Activated CD8-positive, alpha-beta memory T cell treated with anti-CD3 and anti-CD28 coated beads, Interleukin-2, amount 50 U/mL, for 1 hour (primary cell): ENCODE data around the gene EXOC7.

Experiments used
- DNase-seq: peaks from one replicate; pipeline ENCODE4 v3.0.0-alpha.2; 2020; ENCODE audit errors: extremely low read depth

Gene EXOC7

DNA sequence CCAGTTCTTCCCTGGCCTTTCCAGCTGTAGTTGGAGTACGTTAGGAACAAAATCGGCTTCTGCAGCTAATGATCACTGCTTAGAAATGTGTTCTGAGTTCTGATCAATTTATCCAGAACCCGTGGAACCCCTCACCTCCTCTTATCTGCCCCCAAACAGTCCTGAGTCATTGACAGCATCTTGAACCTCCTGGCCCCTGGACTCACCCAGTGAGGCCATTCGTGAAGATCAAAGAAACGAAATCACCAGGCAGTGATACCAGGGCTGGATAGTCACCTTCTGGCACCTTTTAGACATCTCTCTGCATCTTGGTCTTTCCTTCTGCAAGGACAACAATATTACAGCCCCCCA is 17.0 kb upstream of the EXOC7 start:
- DNase-seq, result no peak

DNA sequence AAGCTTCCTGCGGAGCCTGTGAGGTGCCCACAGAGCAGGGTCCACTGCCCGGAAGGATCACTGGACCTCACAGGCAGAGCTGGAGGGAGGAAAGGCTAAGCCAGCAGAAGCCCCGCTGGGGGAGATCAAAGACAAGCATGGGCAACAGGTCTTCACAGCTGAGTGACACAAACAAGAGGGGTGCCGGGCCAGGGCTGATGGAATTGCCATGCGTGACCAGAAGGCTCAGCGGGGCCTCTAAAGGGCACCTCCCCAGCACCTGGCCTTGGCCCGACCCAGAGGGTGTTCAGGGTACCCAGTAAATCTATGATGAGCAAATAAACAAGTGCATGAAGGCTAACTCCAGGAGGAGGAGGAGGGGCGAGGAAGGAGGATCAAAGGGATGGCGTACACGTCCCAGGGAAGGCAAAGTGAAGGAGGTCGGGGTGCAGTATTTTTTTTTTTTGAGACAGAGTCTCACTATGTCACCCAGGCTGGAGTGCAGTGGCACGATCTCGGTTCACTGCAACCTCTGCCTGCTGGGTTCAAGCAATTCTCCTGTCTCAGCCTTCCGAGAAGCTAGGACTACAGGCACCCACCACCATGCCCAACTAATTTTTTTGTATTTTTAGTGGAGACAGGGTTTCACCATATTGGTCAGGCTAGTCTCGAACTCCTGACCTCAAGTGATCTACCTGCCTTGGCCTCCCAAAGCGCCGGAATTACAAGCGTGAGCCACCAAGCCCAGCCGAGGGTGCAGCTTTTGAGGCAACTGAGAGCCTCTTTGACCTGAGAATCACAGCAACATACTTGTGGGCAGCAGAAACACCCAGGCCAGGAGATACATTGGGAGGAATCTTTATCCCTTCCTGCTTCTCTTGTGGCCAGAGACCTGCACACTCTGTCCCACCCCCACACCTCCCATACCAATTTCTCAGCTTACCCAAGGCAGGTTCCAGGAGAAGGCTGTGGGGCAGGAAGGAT is 16.1 kb upstream of the EXOC7 start:
- no peak for DNase-seq

DNA sequence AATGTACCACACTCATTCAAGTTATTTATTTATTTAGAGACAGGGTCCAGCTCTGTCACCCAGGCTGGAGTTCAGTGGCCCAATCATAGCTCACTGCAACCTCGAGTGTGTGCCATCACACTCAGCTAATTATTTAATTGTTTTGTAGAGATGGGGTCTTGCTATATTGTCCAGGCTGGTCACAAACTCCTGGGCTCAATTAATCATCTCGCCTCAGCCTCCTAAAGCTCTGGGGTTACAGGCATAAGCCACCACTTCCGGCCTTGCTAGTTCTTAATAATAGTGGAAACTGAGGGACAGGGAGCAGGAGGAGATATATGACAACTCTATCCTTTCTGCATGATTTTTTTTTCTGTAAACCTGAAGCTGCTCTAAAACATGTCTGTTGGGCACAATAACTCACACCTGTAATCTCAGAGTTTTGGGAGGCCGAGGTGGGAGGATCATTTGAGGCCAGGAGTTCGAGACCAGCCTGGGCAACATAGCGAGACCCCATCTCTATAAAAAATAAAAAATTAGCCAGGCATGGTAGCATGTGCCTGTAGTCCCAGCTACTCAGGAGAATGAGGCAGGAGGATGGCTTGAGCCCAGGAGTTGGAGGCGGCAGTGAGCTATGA is 11.7 kb upstream of the EXOC7 start:
- DNase-seq, result no peak

DNA sequence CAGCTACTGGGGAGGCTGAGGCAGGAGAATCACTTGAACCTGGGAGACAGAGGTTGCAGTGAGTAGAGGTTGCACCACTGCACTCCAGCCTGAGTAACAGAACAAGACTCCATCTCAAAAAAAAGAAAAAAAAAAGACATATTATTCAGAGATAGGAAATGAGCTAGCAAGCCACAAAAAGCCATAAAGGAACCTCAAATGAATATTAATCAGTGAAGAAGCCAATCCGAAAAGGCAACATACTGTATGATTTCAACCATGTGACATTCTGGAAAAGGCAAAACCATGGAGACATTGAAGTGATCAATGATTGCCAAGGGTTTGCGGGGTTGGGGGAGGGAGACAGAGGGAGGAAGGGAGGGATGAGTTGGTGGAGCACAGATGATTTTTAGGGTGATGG is 8.4 kb upstream of the EXOC7 start:
- DNase-seq, result no peak

DNA sequence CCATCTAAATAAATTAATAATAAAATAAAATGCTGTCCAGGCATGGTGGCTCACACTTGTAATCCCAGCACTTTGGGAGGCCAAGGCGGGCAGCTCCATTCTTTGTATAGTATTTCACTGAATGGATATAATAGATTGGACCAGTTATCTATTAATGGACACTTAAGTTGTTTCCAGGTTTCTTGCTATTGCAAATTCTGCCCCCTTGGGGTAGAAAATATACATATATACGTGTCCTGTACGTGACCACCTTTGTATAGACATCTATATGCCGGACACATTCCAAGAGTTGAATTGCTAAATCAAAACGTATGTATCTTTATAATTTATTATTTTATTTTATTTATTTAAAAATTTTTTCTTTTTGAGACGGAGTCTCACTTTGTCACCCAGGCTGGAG is 3.9 kb upstream of the EXOC7 start:
- DNase-seq, result no peak

DNA sequence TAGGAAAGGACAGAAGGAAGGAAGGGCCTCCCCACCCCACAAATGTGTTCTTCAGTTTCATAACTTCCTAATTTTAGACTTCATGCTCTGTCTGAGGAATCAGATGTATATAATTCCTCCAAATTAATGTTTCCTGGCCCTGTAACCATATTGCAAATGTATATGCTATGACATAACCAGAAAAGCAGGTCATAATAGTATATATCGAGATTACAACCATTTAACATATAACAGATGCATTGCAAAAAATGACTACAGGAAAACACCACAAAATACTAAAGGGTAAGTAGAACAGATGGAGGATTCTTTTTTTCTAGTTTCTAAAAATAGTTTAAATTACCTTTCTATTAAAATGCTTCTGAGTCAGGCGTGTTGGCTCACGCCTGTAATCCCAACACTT is 3.1 kb upstream of the EXOC7 start:
- no peak for DNase-seq

DNA sequence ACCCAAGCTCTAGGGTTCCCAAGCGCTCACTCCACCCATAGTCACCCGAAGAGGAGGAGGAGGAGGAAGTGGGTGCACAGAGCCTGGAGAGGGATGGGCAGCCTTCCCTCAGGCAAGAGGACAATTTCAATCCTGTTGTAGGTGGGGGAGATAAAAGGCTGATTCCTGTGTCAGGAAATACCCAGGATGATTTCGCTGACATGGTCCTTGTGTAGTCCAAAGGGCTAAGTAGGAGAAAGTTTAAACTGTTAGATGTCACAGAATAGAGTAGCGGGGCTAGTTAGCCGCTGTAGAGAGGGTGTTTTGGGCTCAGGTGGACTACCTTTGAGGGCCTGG is 1.3 kb upstream of the EXOC7 start:
- DNase-seq, result no peak

DNA sequence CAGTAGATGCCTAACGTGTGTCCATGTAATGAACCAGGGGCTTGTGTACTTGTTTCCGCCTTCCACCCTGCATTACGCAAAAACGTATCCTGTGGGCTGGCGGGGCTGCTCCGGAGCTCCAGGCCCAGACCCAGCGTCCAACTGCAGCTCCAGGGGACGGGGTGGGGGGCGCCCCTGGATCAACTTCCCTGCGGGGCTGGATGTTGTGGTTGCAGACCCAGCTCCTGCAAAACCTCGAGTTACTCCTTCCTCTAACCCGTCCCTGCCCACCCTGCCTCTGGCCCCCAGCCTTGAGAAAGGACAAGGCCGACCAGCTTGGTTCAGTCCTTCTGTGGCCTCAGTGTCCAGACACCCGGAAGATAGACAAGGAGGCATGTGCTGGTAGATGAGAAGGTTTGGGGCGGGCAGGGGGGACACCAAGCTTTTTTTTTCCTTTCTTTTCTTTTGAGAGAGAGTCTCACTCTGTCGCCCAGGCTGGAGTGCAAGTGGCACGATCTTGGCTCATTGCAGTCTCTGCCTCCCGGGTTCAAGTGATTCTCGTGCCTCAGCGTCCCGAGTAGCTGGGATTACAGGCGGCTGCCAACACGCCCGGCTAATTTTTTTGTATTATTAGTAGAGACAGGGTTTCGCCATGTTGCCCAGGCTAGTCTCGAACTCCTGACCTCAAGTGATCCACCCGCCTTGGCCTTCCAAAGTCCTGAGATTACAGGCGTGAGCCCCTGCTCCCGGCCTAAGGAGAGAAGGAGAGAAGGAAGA is 731 bp upstream of the EXOC7 start:
- DNase-seq, result no peak

DNA sequence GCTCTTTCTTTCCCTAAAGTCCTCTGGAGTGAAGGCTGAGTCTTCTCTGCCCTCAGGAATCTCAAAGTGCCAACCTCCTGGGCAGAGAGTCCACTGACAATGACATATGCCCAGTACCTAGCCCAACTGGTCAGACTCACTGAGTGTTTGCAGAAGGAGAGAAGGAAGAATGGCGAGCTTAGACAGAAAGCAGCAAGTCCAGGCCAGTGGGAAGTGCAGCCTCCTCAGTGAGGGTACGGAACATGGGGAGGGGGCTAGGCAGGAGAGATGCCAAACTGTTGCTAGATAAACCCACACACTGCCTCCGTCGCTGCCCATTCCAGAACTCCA is 678 bp downstream of the EXOC7 start:
- no peak for DNase-seq

DNA sequence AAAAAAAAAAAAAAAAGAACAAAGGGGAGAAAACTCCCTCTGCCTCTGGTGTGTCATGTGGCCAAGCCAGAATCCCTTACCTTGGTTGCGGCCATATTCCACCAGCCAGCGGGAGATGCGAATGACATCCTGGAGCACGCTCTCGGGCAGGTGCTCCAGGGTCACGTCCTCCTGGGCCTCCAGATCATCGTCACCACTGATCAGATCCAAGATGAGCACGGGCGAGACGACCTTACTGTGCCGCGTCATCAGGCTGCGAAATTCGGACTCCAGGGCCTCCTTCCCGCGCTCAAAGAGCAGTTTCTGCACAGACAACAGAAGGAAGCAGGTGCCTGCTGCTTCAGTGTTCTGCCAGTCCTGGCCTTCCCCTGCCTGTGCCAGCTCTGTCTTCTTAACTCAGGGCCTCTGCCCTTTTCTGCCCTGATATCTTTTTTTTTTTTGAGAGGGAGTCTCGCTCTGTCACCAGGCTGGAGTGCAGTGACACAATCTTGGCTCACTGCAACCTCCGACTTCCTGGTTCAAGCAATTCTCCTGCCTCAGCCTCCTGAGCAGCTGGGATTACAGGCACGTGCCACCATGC is 5.8 kb downstream of the EXOC7 start:
- no peak for DNase-seq

DNA sequence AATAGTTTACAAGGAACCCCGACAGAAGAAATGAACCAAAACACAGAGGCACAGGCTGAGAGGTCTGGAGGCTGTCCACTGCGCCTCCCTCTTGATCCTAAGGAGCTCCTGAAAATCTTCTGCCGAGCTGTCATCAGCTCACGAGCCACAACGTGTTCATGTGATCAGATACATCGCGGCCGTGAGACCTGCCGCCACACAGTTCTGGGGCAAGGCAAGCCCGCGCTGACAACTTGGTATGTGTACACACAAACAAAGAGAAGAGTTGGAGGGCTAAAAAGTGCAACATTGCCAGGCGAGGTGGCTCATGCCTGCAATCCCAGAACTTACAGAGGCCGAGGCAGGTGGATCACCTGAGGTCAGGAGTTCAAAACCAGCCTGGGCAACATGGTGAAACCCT is 7.6 kb downstream of the EXOC7 start:
- DNase-seq, result no peak

DNA sequence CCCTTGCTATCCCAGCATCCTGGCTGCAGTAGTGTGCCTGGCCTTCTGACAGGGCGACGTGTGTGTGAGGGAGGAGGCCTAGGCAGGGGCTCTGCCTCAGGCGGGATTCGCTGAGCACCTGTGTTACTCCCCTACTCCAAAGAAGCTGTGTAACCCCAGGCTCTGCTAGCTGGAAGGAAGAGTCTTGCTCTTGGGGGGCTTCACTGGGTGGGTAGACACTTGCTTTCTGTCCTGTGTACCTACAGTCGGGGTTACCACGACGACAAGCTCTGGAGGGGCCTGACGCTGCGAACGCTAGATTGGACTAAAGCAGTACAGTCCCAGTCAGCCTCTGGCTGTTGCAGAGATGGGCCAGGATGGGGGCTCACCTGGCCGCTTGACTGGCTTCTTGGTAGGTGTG is 9.5 kb downstream of the EXOC7 start:
- no peak for DNase-seq

DNA sequence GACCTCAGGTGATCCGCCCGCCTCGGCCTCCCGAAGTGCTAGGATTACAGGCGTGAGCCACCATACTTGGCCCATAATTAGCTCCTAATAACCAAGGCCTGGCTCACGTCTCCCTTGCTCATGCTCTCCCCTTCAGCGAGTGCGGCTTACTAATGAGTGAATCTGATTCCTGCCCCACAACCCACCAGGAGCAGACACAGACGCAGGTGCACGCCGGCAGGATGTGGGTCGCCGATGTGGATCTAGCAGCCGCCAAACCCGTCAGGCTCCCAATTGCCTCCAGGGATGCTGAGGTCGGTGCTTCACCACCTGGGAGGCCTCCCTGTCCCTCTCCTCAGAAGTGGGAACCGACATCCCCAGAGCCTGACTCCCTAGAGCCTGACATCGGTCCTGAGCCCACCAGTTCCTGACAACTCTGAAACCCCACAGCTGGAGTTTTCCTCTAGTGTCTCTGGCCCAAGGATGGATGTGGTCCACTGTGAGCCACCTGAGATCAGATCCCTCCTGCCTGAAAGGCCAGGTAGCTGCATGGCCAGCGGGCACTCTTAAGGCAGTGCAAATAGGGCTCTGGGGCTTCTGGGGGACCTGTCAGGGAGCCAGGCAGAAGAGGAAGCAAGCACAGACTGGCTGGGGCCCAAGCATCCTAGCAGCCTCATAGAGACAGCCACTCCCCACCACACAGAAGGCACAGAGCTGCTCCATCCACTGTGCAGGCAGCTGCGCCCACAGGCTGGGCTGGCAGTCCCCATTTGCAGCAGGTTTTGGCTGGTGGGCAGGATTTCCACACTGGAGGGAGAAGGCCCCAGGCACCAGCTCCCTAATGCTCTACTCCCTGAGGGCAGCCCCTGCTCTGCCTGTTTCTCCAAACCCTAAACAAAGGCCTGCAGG is 10.8 kb downstream of the EXOC7 start:
- no peak for DNase-seq

DNA sequence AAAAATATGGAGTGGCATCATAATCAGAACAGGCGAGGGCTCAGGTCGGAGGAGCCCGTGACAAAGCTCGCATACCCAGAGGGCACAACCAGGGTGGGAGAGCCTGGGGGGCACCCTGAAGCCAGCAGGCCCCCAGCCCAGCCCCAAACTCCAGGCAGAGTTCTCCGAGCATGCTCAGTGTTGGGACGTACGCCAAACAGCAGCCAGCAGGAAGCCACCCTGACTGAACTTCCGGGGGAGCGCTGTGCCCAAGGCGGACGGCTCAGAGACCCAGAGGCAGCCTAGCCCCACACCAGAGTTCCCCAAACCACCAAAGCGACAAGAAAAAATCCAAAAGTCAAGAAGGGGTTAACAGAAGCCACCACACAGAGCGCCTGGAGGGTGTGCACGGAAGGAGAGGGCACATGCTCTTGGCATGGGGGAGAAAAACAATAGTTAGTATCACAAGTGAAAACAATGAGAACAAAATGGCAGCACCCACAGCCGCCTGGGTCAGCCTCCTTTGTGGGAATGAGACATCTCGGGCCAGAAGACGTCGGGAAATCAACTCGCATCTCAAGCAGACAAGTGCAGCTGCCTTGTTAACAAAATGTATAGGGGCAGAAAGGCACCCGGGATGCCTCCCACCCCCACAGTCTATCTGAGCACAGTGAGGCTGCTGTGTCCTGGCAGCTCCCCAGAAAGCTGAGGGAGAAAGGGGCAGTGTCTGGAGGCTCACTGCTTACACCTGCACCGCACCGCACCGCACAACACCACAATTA is 11.9 kb downstream of the EXOC7 start:
- DNase-seq, result no peak

DNA sequence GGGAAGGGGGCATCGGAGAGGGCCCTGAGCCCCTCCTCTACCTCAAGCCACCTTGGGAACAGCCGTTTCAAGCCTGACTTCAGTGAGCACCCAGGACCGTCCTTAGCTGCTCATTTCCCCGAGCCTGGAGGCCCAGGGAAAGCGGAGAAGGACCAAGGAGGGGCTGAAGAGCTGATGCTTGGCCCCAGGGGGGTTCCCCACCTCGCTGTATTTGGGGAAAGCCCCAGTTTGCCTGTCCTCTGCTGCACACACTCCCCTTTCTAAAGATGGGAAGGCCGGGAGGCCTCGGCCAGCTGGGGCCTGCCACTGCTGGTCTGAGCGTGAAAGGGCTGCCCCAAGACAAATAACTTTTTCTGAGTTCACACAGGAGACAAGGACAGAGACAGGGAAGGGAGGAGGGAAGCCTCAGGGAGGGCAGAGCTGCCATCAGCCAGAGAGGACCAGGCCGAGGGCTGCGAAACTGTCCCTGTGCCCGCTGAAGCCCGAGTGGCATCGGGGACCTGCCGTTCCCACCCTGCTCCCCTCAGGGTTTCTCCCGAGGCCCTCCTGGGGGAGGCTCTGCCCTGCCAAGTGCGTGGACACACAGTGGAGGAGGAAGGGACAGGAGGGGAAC is 13.0 kb downstream of the EXOC7 start:
- DNase-seq, result no peak

DNA sequence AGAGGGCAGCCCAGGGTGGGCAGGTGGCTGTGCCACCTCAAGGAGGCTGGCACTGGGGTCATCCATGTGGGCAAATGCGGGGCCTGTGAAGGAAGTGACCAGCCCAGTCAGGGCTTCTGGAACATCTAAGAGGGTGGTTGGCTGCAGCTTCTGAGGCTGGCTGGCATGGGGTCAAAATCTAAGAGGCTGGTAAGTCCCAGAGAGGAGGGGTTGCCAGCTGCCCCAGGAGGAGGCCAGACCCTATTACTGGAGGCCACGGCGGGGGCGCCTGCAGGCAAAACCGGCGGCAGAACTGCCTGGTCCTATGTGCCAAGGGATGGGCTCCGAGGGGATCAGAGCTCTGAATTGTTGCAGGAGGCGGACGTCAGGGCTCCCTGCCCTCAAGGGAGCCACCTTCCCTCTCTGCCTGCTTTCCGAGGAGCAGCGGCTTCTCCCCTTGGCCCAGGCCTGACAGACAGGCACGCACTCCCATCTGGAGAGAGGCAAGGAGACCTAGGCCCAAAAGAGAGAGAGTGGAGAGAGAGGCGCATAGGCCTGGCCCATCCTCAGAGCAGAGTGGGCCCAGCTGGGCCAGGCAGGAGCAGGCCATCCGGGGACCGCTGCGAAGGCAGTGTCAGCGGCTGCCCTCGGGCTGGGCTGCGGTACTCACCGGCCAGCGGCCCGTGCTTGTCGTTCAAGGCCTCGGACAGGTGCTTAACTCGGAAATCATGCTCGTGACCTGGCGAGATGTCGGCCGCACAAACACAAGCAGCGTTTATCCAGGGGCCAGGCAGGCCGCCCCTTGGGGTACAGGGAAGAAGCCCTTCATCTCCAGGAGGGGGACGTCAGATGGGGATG is 13.7 kb downstream of the EXOC7 start:
- DNase-seq, result no peak

DNA sequence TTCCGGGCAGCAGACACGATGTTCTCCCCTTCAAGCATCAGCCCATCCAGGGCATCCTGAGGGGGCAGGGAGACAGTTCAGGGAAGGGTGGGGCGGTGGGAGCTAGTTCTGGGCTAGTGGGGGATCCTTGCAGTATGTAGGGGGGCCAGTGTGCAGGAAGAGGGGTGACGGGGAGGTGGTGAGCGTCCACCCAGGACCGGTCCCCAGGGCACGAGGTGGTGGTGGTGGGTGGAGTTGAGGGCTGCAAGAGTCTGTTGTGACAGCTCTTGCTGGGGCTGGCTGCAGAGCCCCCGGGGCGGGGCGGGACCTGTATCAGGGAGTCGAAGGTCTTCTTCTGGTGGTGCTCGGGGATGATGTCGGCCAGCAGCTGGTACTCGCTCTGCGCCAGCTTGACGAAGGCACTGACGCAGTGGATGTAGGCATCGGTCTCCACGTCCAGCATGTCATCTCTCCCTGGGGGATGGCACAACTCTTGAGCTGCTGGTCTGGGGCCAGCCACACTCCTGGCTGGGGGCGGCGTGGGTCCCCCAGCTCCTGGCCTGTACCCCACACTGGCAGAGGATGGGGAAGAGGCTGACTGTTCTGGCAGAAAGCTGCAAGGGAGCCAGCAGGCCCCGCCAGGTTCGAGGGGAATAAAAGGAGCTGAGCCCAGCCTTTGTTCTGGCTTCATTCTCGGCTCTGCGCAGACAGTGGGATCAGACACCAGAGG is 14.6 kb downstream of the EXOC7 start:
- DNase-seq, result no peak

DNA sequence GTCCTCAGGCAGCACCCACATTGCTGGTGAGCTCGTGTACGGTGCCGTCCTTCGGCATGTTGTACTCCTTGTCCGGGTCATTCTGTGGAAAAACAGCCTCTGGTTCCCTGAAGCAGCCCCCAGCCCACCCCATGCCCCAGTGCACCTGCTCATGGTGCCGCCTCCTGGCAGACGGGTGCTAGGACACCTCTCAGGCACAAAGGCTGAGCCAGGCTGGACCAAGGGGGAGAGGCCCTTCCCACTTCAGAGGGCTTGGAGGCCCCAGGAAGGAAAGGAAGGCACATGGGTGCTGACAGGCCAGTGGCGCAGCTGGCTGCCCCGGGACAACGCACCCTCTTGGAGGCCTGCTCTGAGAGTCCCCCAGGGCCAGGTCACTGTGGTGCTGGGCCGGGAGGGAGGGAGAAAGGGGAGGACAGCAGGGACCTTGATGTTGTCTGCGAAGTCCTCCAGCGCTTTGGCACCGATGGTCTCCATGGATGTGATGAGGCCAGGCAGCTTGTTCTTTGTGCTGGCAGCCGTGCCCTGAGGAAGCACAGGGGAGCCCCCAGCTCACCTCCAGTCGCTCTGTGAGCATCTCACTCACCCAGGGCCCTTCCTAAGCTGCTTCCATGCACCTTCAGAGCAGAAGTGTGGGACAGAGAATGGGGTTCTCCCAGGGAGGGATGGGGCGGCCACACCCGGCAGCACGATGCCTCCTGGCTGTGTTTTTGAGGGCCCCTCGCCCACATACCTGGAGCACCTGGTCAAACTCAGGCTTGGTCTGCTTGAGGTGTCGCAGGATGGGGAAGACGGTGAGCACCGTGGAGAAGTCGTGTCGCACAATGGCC is 15.3 kb downstream of the EXOC7 start:
- no peak for DNase-seq
